Astrocyte (in vitro differentiated cells and primary cell): ENCODE results near the gene JAG2. TPM values are rescaled to one million over a fixed set of nuclear protein-coding genes. Genes with fewer than 3 reads are reported as not detected.

ENCODE experiments used
- DNase-seq: peaks from one replicate; pipeline ENCODE4 v3.0.0-alpha.2; 2010; ENCODE audit warnings: low read depth
- FAIRE-seq: peaks from 2 replicates; lab custom pipeline; 2011; peaks lifted over from hg19 to GRCh38; lab: Jason Lieb, UNC
- H2AFZ ChIP-seq: 2 replicates; pipeline ENCODE4 v1.6.0; 2012; ENCODE audit warnings: low read depth, low read length, inconsistent platforms
- H3K27ac ChIP-seq: 2 replicates; pipeline ENCODE4 v1.5.1; 2011; ENCODE audit warnings: low read depth, low read length, inconsistent platforms
- H3K27me3 ChIP-seq: 2 replicates; pipeline ENCODE4 v1.6.0; 2011; ENCODE audit warnings: low read length, inconsistent platforms; ENCODE audit not compliant: insufficient read depth
- H3K36me3 ChIP-seq: 2 replicates; pipeline ENCODE4 v1.5.1; 2011; ENCODE audit warnings: low read length, inconsistent platforms; ENCODE audit not compliant: insufficient read depth
- H3K4me1 ChIP-seq: 2 replicates; pipeline ENCODE4 v1.5.1; 2011; ENCODE audit warnings: low read length, inconsistent platforms; ENCODE audit not compliant: insufficient read depth
- H3K4me2 ChIP-seq: 2 replicates; pipeline ENCODE4 v1.6.0; 2012; ENCODE audit warnings: low read length, inconsistent platforms
- H3K4me3 ChIP-seq: 2 replicates; pipeline ENCODE4 v1.5.1; 2011; ENCODE audit warnings: low read depth, mild to moderate bottlenecking, low read length, inconsistent platforms; ENCODE audit not compliant: insufficient read depth
- H3K79me2 ChIP-seq: 2 replicates; pipeline ENCODE4 v1.6.0; 2012; ENCODE audit warnings: mild to moderate bottlenecking, low read length, inconsistent platforms; ENCODE audit not compliant: insufficient read depth
- H3K9ac ChIP-seq: 2 replicates; pipeline ENCODE4 v1.6.0; 2012; ENCODE audit warnings: mild to moderate bottlenecking, low read length, inconsistent platforms
- H3K9me3 ChIP-seq: 2 replicates; pipeline ENCODE4 v1.5.1; 2012; ENCODE audit warnings: low read depth, mild to moderate bottlenecking, low read length, inconsistent platforms; ENCODE audit not compliant: insufficient read depth
- H4K20me1 ChIP-seq: 2 replicates; pipeline ENCODE4 v1.6.0; 2012; ENCODE audit warnings: low read length, inconsistent platforms; ENCODE audit not compliant: insufficient read depth
- H3K27ac Mint-ChIP-seq: one replicate; pipeline ENCODE4 v1.8.0; 2021; ENCODE audit warnings: mild to moderate bottlenecking, mixed read lengths; ENCODE audit not compliant: unreplicated experiment
- H3K27me3 Mint-ChIP-seq: one replicate; pipeline ENCODE4 v1.8.0; 2021; ENCODE audit warnings: low read depth, mixed read lengths; ENCODE audit not compliant: unreplicated experiment
- H3K36me3 Mint-ChIP-seq: one replicate; pipeline ENCODE4 v1.8.0; 2021; ENCODE audit warnings: low read depth, mixed read lengths; ENCODE audit not compliant: unreplicated experiment
- H3K4me1 Mint-ChIP-seq: one replicate; pipeline ENCODE4 v1.8.0; 2021; ENCODE audit warnings: low read depth, mixed read lengths; ENCODE audit not compliant: unreplicated experiment
- H3K4me3 Mint-ChIP-seq: one replicate; pipeline ENCODE4 v1.8.0; 2021; ENCODE audit warnings: mild to moderate bottlenecking, moderate library complexity, mixed read lengths; ENCODE audit not compliant: unreplicated experiment
- H3K9me3 Mint-ChIP-seq: one replicate; pipeline ENCODE4 v1.8.0; 2021; ENCODE audit warnings: mild to moderate bottlenecking, mixed read lengths; ENCODE audit not compliant: unreplicated experiment
- CTCF ChIP-seq: IDR thresholded peaks from 2 replicates; pipeline ENCODE4 v1.5.1; 2011; ENCODE audit warnings: low read depth, mild to moderate bottlenecking, inconsistent platforms, low read length, moderate library complexity; ENCODE audit not compliant: insufficient read depth
- EZH2 ChIP-seq: IDR thresholded peaks from 2 replicates; pipeline ENCODE4 v1.6.1; 2012; ENCODE audit warnings: mild to moderate bottlenecking, low read length, inconsistent platforms; ENCODE audit not compliant: insufficient read depth
- total RNA-seq: library from RNA; stranded (reverse); gene quantifications from 2 replicates; pipeline ENCODE4 v1.2.1, GENCODE V29; 2021

JAG2 gene
- total RNA-seq, 1 donor from 2014 or later, result 6.6 TPM

GRCh38 chr14:105195051-105195450, 26.5 kb upstream of the JAG2 start:
- FAIRE-seq, result no peak
- H3K4me3 Mint-ChIP-seq, result no peak overlapping the region
- no peak overlapping the region for H3K27ac Mint-ChIP-seq

GRCh38 chr14:105193916-105194782, 25.6 kb upstream of the JAG2 start:
- H3K36me3 ChIP-seq, result no peaks in the 10 kb centered on the region
- no peak overlapping the region for H2AFZ ChIP-seq
- no peak for TF ChIP-seq CTCF
- TF ChIP-seq EZH2, result no peak
- FAIRE-seq (no peak), DNase-seq (no peak)
- H3K79me2 ChIP-seq, result no peaks in the 10 kb centered on the region
- no peak overlapping the region for H3K9ac ChIP-seq
- no peaks in the 10 kb centered on the region for H3K36me3 Mint-ChIP-seq
- no peak overlapping the region for H3K4me3 Mint-ChIP-seq
- H3K27ac Mint-ChIP-seq, result no peak overlapping the region
- H3K27me3 ChIP-seq, result peaks cover 5% of the 10 kb centered on the region
- peaks cover 2% of the 10 kb centered on the region for H3K4me1 Mint-ChIP-seq
- H3K9me3 ChIP-seq, result no peaks in the 10 kb centered on the region
- no peaks in the 10 kb centered on the region for H3K9me3 Mint-ChIP-seq
- no peaks in the 10 kb centered on the region for H4K20me1 ChIP-seq
- H3K4me2 ChIP-seq, result no peak overlapping the region
- H3K27ac ChIP-seq, result no peak overlapping the region
- H3K4me3 ChIP-seq, result no peak overlapping the region
- H3K4me1 ChIP-seq, result peaks cover 26% of the 10 kb centered on the region
- peaks cover 22% of the 10 kb centered on the region for H3K27me3 Mint-ChIP-seq

More at GRCh38 chr14:105195051-105195450, 26.5 kb upstream of the JAG2 start:
- Mint-ChIP-seq H3K4me1 (peaks cover 2% of the 10 kb centered on the region), H3K27me3 (peaks cover 27% of the 10 kb centered on the region), H3K36me3 (no peaks in the 10 kb centered on the region), H3K9me3 (no peaks in the 10 kb centered on the region)
- no peak for DNase-seq
- no peak overlapping the region for H3K4me3 ChIP-seq
- H3K9ac ChIP-seq, result no peak overlapping the region
- TF ChIP-seq CTCF (no peak), EZH2 (no peak)
- H3K27ac ChIP-seq, result no peak overlapping the region
- H4K20me1 ChIP-seq, result no peaks in the 10 kb centered on the region
- H2AFZ ChIP-seq, result no peak overlapping the region
- H3K36me3 ChIP-seq, result no peaks in the 10 kb centered on the region
- peaks cover 5% of the 10 kb centered on the region for H3K27me3 ChIP-seq
- H3K79me2 ChIP-seq, result no peaks in the 10 kb centered on the region
- H3K9me3 ChIP-seq, result no peaks in the 10 kb centered on the region
- H3K4me2 ChIP-seq, result no peak overlapping the region
- peaks cover 26% of the 10 kb centered on the region for H3K4me1 ChIP-seq
